IMR-90 (cell line): ENCODE results near the gene TUBA8. TPM values are rescaled to one million over a fixed set of nuclear protein-coding genes. Genes with fewer than 3 reads are reported as not detected.

Source experiments
- ATAC-seq: fragments of 200-7000 bp; cut with Tn5 transposase; 2 replicates; pipeline ENCODE4 v1.9.1; 2020; ENCODE audit warnings: low read depth, mild to moderate bottlenecking, moderate library complexity
- BruUV-seq: library from RNA; stranded (reverse); fragments of 400-500 nt; replicated peaks from 2 replicates; lab custom pipeline; 2021; lab: Mats Ljungman, UMichigan
- CTCF ChIA-PET: fragments of 300-600 bp; formaldehyde crosslinking; extraction: SDS; loops from one replicate; lab custom pipeline; 2021; ENCODE audit warnings: antibody characterized with exemption; lab: Yijun Ruan, JAX
- POLR2A ChIA-PET: fragments of 300-600 bp; sonication (Branson Sonifier 250); formaldehyde crosslinking; loops from one replicate; lab custom pipeline; 2022; ENCODE audit warnings: antibody characterized with exemption; ENCODE audit not compliant: unreplicated experiment; lab: Charles Lee
- DNase-seq: peaks from one replicate; pipeline ENCODE4 v3.0.0; 2013
- H2AFZ ChIP-seq: replicated peaks from 2 replicates; pipeline ENCODE3; 2013; ENCODE audit warnings: low read length, mild to moderate bottlenecking; ENCODE audit not compliant: poor library complexity
- H2AK5ac ChIP-seq: 2 replicates; pipeline ENCODE4 v1.6.1; 2013; ENCODE audit warnings: low read depth, low read length, inconsistent platforms
- H2AK9ac ChIP-seq: replicated peaks from 2 replicates; pipeline ENCODE3; 2013; ENCODE audit warnings: mild to moderate bottlenecking, low read depth, low read length, moderate library complexity; ENCODE audit not compliant: poor library complexity
- H2BK120ac ChIP-seq: 2 replicates; pipeline ENCODE4 v1.6.1; 2013; ENCODE audit warnings: low read depth, low read length, inconsistent platforms
- H2BK15ac ChIP-seq: 3 replicates; pipeline ENCODE4 v1.6.1; 2013; ENCODE audit warnings: low read depth, low read length, inconsistent platforms
- H2BK20ac ChIP-seq: 2 replicates; pipeline ENCODE4 v1.6.1; 2013; ENCODE audit warnings: low read depth, mild to moderate bottlenecking, inconsistent platforms, low read length, moderate library complexity
- H2BK5ac ChIP-seq: 2 replicates; pipeline ENCODE4 v1.6.1; 2013; ENCODE audit warnings: mild to moderate bottlenecking, low read depth, low read length, inconsistent platforms; ENCODE audit not compliant: poor library complexity, severe bottlenecking
- H3K14ac ChIP-seq: replicated peaks from 2 replicates; pipeline ENCODE4 v1.6.1; 2013; ENCODE audit warnings: low read depth, low read length, inconsistent platforms
- H3K18ac ChIP-seq: 2 replicates; pipeline ENCODE4 v1.6.1; 2013; ENCODE audit warnings: low read depth, low read length, control low read depth
- H3K23ac ChIP-seq: 2 replicates; pipeline ENCODE4 v1.6.1; 2013; ENCODE audit warnings: low read depth, low read length, inconsistent platforms
- H3K27ac ChIP-seq: 2 replicates; pipeline ENCODE4 v1.5.1; 2013; ENCODE audit warnings: mild to moderate bottlenecking, control low read depth, low read length; ENCODE audit not compliant: insufficient read depth
- H3K27me3 ChIP-seq: 2 replicates; pipeline ENCODE4 v1.6.1; 2013; ENCODE audit warnings: low read length; ENCODE audit not compliant: control insufficient read depth, insufficient read depth
- H3K36me3 ChIP-seq: 2 replicates; pipeline ENCODE4 v1.6.1; 2013; ENCODE audit warnings: low read length, mixed read lengths; ENCODE audit not compliant: control insufficient read depth, insufficient read depth
- H3K4ac ChIP-seq: 2 replicates; pipeline ENCODE4 v1.6.1; 2013; ENCODE audit warnings: low read depth, low read length, inconsistent platforms
- H3K4me1 ChIP-seq: 2 replicates; pipeline ENCODE4 v1.6.1; 2013; ENCODE audit warnings: low read length, mixed read lengths; ENCODE audit not compliant: control insufficient read depth, insufficient read depth
- H3K4me2 ChIP-seq: 2 replicates; pipeline ENCODE4 v1.6.1; 2013; ENCODE audit warnings: low read depth, mild to moderate bottlenecking, control low read depth, low read length, moderate library complexity
- H3K4me3 ChIP-seq: 2 replicates; pipeline ENCODE4 v1.5.1; 2013; ENCODE audit warnings: low read depth, mild to moderate bottlenecking, control low read depth, low read length, moderate library complexity; ENCODE audit not compliant: insufficient read depth
- H3K56ac ChIP-seq: 2 replicates; pipeline ENCODE4 v1.6.1; 2013; ENCODE audit warnings: low read length, inconsistent platforms; ENCODE audit not compliant: insufficient read depth; ENCODE audit errors: extremely low read depth
- H3K79me1 ChIP-seq, 2 experiments: 2 replicates each; pipeline ENCODE4 v1.6.1; 2013; ENCODE audit warnings: low read length in 2 of 2, inconsistent platforms in 1 of 2, low read depth in 1 of 2
- H3K9ac ChIP-seq: 2 replicates; pipeline ENCODE4 v1.6.1; 2013; ENCODE audit warnings: low read depth, low read length, control low read depth
- H3K9me1 ChIP-seq: 2 replicates; pipeline ENCODE4 v1.6.1; 2013; ENCODE audit warnings: low read length, inconsistent platforms; ENCODE audit not compliant: insufficient read depth
- H3K9me3 ChIP-seq: 2 replicates; pipeline ENCODE4 v1.6.1; 2013; ENCODE audit warnings: low read length; ENCODE audit not compliant: control insufficient read depth, insufficient read depth
- H4K20me1 ChIP-seq: 2 replicates; pipeline ENCODE4 v1.6.1; 2013; ENCODE audit warnings: low read length, inconsistent platforms; ENCODE audit not compliant: insufficient read depth
- H4K5ac ChIP-seq: 2 replicates; pipeline ENCODE4 v1.6.1; 2013; ENCODE audit warnings: mild to moderate bottlenecking, low read depth, low read length, control low read depth
- H4K8ac ChIP-seq, 2 experiments: 2 replicates each; pipeline ENCODE4 v1.6.1; 2013; ENCODE audit warnings: low read depth in 2 of 2, low read length in 2 of 2, control low read depth in 1 of 2, inconsistent platforms in 1 of 2
- H4K91ac ChIP-seq: 2 replicates; pipeline ENCODE4 v1.6.1; 2013; ENCODE audit warnings: low read depth, low read length, inconsistent platforms; ENCODE audit not compliant: insufficient read depth
- CEBPB ChIP-seq: IDR thresholded peaks from 2 replicates; pipeline ENCODE4 v1.6.1; 2012; ENCODE audit warnings: low read depth, low read length, improper control_type of control experiment
- FOS ChIP-seq: fragments of 150-350 bp; IDR thresholded peaks from 2 replicates; pipeline ENCODE4 v1.6.1; 2016; ENCODE audit warnings: low read depth, low read length
- MAFK ChIP-seq: IDR thresholded peaks from 2 replicates; pipeline ENCODE4 v1.6.1; 2012; ENCODE audit warnings: low read depth, low read length, improper control_type of control experiment
- MAZ ChIP-seq: IDR thresholded peaks from 2 replicates; pipeline ENCODE4 v1.6.1; 2012; ENCODE audit warnings: low read depth, mild to moderate bottlenecking, low read length, improper control_type of control experiment, moderate library complexity, borderline replicate concordance
- MXI1 ChIP-seq: IDR thresholded peaks from 2 replicates; pipeline ENCODE4 v1.6.1; 2012; ENCODE audit warnings: low read depth, mild to moderate bottlenecking, low read length, moderate library complexity, borderline replicate concordance
- NFE2L2 ChIP-seq: fragments of 150-350 bp; IDR thresholded peaks from 2 replicates; pipeline ENCODE4 v1.6.1; 2016; ENCODE audit warnings: low read depth, mild to moderate bottlenecking, low read length
- POLR2A ChIP-seq: IDR thresholded peaks from 2 replicates; pipeline ENCODE4 v1.6.1; 2012; ENCODE audit warnings: mild to moderate bottlenecking, low read depth, low read length
- RCOR1 ChIP-seq: IDR thresholded peaks from 2 replicates; pipeline ENCODE4 v1.6.1; 2012; ENCODE audit warnings: mild to moderate bottlenecking, low read length, improper control_type of control experiment; ENCODE audit not compliant: insufficient replicate concordance
- RFX5 ChIP-seq: IDR thresholded peaks from 2 replicates; pipeline ENCODE4 v1.8.0; 2012; ENCODE audit warnings: low read depth, mild to moderate bottlenecking, low read length, moderate library complexity
- SMC3 ChIP-seq: fragments of 150-350 bp; IDR thresholded peaks from 2 replicates; pipeline ENCODE4 v1.6.1; 2016; ENCODE audit warnings: low read depth, mild to moderate bottlenecking, antibody characterized with exemption, low read length, moderate library complexity
- WGBS, 2 experiments: methylation state at CpG; one replicate each; pipeline versions ENCODE4 v1.1.5 to v1.1.7; 2013; ENCODE audit warnings: missing lambda C conversion rate in 2 of 2; ENCODE audit not compliant: insufficient read length in 1 of 2; ENCODE audit errors: extremely low coverage in 2 of 2; 5-methylcytosine and 5-hydroxymethylcytosine counted together
- dilution Hi-C: fragments of 300-500 bp; cut with HindIII; formaldehyde crosslinking; loops from one replicate; pipeline ENCODE4 v1.14.3; 2018; ENCODE audit warnings: low sequenced_read_pairs; ENCODE audit not compliant: unreplicated experiment
- in situ Hi-C: fragments of 300-500 bp; cut with MboI; formaldehyde crosslinking; loops from 3 replicates; pipeline ENCODE4 v1.14.3; 2019; ENCODE audit warnings: low sequenced_read_pairs, inconsistent platforms, mixed read lengths
- intact Hi-C: fragments of 100-400 bp; cut with micrococcal nuclease; formaldehyde crosslinking; loops from 2 replicates; pipeline ENCODE4 v1.10.0; 2022
- polyA plus RNA-seq, 3 experiments: library from polyadenylated mRNA; depleted of rRNA; stranded (reverse); fragments of >200 nt; gene quantifications; 2 replicates each; pipeline ENCODE4 v1.2.3, GENCODE V29; 2012; ENCODE audit warnings: low replicate concordance in 1 of 3
- total RNA-seq: library from RNA; depleted of rRNA; stranded (reverse); fragments of >200 nt; gene quantifications from 2 replicates; pipeline ENCODE4 v1.2.3, GENCODE V29; 2012
- TF ChIP-seq, protein P1 (sequence below): fragments of 150-350 bp; IDR thresholded peaks from 2 replicates; pipeline ENCODE4 v1.6.1; 2016; ENCODE audit warnings: low read depth, mild to moderate bottlenecking, low read length, moderate library complexity, borderline replicate concordance
- TF ChIP-seq, protein P2 (sequence below): fragments of 150-350 bp; IDR thresholded peaks from 2 replicates; pipeline ENCODE4 v1.6.1; 2017; ENCODE audit warnings: mild to moderate bottlenecking, antibody characterized with exemption, low read length, low read depth

TUBA8 gene
- total and polyA plus RNA-seq, 2 of the 4 experiments (the other 2 are of a cell fraction): 1.4 to 2.2 TPM

DNA sequence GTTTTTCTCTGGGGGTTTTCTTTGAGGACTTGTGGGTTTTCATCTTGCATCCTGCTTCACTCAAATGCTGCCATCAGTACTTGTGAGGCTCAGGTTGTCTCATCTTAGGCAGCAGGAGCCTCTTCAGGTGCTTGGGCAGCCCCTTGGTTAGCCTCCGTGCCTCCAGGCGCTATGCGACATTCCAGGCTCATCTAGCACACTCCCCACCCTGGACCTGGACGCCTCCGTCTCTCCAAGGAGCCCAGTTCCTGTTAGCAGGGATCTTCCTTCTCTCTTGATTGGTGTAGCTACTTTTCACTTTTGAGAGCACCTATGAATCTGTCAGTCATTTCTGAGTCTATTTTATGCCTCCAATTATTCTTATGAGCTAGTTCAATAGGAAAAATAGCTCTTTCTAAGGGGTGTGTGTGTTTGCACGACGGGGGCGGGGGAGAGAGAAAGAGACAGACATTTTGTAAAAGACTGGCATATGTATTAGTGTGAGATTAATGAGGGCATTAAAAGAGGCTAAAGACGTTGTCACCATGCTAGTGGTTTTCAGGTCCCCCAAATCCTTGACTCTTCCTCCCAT is 7.8 kb downstream of the TUBA8 start:
- intact Hi-C loops (no loop called here), dilution Hi-C loops (no loop called here), in situ Hi-C loops (no loop called here)
- H3K4me1 ChIP-seq: no peaks in the 10 kb centered on the region
- BruUV-seq: no TSS peak
- H3K9me1 ChIP-seq: peaks cover 4% of the 10 kb centered on the region
- H4K8ac ChIP-seq: no peak overlapping the region
- H3K14ac ChIP-seq: no peak overlapping the region
- ChIA-PET CTCF (no interaction called here), POLR2A (no interaction called here)
- TF ChIP-seq MAZ: no peak
- TF ChIP-seq RFX5: no peak
- TF ChIP-seq FOS: no peak
- TF ChIP-seq CEBPB: no peak
- TF ChIP-seq SMC3: no peak
- TF ChIP-seq RCOR1: no peak
- no peak for TF ChIP-seq NFE2L2
- TF ChIP-seq, protein P1, sequence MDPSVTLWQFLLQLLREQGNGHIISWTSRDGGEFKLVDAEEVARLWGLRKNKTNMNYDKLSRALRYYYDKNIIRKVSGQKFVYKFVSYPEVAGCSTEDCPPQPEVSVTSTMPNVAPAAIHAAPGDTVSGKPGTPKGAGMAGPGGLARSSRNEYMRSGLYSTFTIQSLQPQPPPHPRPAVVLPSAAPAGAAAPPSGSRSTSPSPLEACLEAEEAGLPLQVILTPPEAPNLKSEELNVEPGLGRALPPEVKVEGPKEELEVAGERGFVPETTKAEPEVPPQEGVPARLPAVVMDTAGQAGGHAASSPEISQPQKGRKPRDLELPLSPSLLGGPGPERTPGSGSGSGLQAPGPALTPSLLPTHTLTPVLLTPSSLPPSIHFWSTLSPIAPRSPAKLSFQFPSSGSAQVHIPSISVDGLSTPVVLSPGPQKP: no peak
- TF ChIP-seq, protein P2, sequence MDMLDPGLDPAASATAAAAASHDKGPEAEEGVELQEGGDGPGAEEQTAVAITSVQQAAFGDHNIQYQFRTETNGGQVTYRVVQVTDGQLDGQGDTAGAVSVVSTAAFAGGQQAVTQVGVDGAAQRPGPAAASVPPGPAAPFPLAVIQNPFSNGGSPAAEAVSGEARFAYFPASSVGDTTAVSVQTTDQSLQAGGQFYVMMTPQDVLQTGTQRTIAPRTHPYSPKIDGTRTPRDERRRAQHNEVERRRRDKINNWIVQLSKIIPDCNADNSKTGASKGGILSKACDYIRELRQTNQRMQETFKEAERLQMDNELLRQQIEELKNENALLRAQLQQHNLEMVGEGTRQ: no peak
- no peak for TF ChIP-seq MXI1
- no peak for TF ChIP-seq MAFK
- no peak for TF ChIP-seq POLR2A
- no peaks in the 10 kb centered on the region for H3K27me3 ChIP-seq
- no peak overlapping the region for H3K4ac ChIP-seq
- H2AFZ ChIP-seq: no peak overlapping the region
- H2AK9ac ChIP-seq: no peak overlapping the region
- H3K79me1 ChIP-seq: no peaks in the 10 kb centered on the region
- 91% methylated on average over 6 of the region's 9 CpGs; no CpG with 5 or more reads in 1 of the 2 experiments for WGBS, 2 experiments
- no peak overlapping the region for H2BK20ac ChIP-seq
- ATAC-seq (no peak), DNase-seq (no peak)
- H3K27ac ChIP-seq: no peak overlapping the region
- H3K23ac ChIP-seq: no peak overlapping the region
- H3K9ac ChIP-seq: no peak overlapping the region
- H4K91ac ChIP-seq: no peak overlapping the region
- no peak overlapping the region for H3K18ac ChIP-seq
- no peak overlapping the region for H4K5ac ChIP-seq
- H3K56ac ChIP-seq: no peak overlapping the region
- no peak overlapping the region for H3K4me3 ChIP-seq
- H3K9me3 ChIP-seq: no peaks in the 10 kb centered on the region
- H3K4me2 ChIP-seq: no peak overlapping the region
- no peaks in the 10 kb centered on the region for H4K20me1 ChIP-seq
- no peak overlapping the region for H2BK5ac ChIP-seq
- no peak overlapping the region for H2AK5ac ChIP-seq
- no peak overlapping the region for H2BK120ac ChIP-seq
- H2BK15ac ChIP-seq: no peak overlapping the region
- no peaks in the 10 kb centered on the region for H3K36me3 ChIP-seq
